UCSD-AML1 (cell line): ENCODE data around the gene TRIL.

ENCODE experiments used
- DNase-seq: peaks from one replicate; lab custom pipeline; 2025; ENCODE audit not compliant: unreplicated experiment; lab: John Stamatoyannopoulos, UW

The TRIL gene

DNA sequence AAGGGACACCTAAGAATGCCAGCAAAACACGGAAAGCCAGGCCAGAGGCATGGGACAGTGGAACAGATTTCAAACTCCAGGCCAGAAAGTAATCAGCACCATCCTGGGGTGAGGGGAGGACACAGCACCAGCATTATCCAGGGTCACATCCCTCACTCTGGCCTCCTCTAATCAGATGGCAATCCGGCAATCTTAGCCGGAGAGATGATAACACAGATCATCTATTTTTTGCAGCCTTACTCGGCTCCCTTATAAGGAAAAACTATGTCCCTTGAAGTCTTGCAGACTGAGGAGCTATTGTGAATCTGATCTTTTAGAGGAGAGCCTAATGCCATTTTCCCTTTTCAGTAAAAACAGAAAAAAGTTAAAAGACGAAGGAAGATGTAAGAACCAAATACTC, 16.5 kb downstream of the TRIL start:
- DNase-seq = no peak

DNA sequence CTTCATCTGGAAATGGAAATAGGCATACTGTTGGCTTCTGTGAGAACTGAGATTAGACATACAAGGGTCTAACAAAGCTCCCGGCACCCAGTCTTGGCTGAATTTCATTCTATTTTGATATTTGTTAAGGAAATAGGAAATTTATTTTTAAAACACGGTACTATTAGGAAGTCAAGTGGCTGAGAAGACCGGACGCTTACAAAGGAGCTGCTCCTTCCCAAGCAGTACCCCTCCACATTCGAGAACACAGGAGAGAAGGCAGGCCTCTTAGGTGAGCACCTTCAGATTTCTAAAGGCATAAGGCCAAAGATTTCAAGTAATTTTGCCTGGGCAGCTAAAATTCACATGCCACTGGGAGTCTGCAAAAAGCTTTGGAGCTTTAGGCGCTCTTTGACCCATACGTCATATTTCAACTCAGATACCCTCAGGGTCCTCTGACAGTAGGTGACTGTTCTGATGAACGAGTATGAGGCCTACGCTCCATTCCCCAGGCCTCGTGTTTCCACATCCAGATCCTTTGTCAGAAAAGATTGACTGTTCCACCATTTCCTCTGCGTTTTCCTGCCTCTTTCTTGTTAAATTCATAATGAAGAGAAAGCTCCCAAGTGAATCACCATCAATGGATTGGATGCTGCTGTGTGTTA, 17.3 kb downstream of the TRIL start:
- no peak for DNase-seq

DNA sequence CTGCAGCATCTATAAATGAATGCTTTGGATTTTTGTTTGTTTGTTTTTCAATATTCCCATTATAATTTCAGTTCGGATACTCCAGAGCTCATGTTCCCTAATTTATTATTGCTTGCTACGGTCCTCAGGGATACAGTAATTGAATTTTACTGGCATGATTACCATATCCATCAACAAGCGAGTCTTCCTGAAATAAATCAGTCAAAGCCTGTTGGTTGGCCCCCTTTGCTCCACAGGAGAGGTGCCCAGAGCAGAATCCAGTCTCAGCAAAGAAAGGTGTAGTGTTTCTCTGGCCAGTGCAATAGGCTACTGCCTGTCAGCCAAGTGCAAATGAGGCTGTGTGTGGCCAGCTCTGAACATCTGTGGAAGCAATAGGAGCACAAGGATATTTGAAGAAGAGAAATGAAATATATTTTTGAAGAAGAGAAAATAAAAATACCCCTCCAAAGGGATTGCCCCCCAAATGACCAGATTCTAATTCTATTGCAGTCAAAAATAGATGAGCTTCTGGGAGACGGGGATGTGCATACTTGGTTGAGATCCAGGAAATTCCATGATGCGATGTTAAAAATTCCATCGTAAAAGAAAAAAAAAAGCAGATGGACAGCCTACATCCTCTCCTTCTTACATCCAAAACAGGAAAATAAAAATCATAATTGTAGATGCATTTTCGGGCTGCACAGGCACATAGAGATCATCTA, 18.1 kb downstream of the TRIL start:
- DNase-seq = no peak

DNA sequence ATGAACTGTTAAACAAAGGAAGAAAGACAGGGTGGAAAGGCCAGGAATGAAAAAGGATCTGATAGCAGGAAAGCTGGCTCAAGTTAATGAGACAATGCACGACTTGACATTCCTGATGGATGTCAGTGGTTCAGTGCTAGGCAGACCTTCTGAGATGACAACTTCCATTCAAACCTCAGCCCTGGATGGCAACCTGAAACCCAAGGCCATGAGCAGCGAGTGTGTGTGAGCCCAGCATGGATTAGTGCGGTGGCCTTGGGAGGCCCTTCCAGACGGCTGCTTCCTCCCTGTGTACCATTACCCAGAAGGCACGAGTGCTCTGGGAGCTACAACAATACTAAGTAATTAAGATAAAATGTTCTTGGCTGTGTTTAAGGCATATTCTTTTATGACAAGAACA, 18.8 kb downstream of the TRIL start:
- no peak for DNase-seq

DNA sequence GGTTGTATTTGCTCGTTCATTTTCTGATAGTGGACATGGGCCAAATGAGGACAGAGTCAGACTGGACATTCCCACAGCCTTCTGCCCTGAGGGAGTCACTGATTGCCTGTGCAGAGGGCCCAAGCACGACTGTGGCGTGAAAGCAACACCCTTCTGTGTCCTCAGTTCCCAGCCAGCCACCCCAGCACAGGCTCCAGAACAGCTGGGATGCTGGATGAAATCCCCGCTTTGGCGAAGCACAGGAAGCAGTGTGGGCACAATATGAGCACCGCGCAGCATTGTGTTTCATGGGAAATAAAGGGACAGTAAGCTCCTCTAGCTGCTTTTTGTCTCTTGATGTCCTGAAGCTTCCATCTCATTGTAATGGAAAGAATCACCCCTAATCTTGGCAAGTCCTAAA, 20.5 kb downstream of the TRIL start:
- DNase-seq = no peak

DNA sequence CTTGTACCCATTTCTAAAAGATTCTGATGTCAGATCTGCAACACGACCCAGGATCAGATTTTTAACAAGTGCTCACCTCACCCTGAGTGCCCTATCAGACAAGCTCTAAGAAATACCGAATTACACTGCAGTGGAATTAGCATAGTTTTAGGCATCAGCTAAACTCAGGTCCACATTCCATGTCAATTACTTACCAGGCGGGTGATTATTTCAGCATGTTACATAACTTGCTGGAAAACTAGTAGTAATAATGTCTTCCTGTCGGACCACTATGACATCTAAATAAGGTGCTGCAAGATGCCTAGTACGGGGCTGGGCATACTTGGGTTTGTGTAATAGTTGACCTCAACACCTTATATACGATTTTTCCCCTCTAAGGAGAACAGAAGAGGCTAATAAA, 21.0 kb downstream of the TRIL start:
- no peak for DNase-seq

DNA sequence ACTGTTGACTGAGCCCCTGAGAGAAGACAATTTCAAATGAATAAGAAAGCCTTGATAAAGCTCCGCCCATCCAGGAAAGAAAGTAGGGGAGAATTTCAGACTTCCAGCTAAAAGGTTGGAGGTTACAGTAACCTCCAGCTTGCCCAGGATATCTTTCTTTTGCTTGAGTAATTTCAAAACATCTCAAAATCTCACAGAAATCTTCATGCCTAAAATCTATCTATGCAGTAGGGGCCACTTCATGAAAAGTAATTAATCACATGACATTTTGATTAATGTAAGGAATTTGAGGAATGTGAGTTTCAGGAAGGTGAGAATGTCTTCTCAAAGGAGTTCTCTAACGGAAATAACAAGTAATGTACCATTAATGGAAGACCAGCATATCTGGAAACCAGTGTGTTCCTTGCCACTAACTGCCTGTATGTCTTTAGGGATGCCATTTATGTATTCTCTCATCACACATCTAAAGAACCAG, 24.2 kb downstream of the TRIL start:
- no peak for DNase-seq

DNA sequence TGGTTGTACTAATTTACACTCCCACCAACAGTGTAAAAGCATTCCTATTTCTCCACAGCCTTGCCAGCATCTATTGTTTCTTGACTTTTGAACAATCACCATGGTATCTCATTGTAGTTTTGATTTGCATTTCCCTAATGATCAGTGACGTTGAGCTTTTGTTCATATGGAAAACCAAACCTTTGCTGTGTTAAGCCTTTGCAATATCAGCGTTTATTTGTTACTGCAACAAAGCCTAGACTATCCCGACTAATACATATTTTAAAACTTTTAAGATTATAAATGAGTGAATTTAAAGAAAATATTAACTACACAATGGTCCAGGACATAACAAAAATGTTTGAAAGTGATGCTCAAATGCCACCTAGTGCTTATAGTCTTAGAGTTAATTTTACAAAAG, 26.6 kb downstream of the TRIL start:
- DNase-seq = no peak

DNA sequence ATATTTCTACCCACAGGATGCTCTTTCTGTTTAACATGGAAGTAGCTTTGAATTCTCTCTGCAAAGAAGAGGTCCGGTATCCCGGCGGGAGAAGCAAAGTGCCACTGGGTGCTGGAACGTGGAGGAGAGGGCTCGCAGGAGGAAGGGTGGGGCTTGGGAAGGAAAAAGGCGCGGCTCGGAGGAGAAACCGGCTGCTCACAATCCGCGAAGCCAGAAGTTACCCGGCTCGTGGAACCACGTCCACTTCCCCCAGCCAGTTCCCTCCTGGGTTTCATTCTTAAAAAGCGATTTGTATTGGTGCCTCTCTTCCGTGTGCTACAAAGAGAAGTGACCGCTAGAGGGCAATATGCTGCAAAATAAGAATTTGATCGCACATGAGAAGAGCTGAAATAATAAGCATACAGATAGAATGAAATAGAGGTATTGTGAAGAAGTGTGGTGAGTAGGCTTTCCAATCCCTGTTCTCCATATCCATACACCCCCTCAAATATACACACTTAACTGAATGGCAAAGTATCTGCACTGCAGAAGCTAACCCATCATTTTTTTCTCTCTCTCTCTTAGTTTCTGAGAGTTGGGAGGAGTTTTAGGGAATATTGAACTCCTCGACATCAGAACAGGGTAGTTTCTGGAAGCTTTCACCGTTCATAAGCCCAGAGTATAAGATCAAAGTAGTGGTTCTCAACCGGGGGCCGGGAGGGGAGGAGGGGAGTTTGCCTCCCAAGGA, 31.1 kb downstream of the TRIL start:
- DNase-seq = peak; percentile 41

DNA sequence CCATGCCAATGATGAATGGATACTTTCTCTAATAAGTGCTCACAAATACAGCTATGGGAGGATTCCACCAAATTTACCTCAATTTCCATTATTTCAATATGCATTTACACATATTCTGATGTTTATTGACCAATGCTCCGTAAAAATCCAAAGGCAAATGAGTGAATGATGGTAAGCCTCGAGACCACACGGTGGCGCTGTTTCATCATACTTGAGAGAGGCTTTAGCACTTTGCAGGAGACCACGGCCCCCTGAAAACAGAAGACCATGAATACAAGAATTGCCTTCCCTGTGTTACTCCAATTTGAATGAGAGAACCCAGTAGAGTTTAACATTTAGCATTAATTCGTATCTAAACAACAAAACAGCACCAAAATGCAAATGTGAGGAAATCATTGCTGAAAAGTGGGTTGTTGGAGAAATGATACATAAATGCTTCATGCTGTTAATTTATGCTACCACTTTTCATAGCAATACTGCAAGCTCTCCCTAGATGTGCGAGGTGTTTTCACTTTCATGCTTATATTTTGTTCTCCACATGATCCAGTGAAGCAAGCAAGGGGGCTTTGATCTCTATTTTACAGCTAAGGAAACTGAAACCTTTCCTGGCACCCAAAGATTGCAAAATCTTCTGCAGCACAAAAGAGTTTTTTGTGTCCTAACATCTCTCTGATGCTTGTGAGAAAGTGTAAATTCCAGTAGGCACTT, 35.4 kb downstream of the TRIL start:
- peak; percentile 19 for DNase-seq

DNA sequence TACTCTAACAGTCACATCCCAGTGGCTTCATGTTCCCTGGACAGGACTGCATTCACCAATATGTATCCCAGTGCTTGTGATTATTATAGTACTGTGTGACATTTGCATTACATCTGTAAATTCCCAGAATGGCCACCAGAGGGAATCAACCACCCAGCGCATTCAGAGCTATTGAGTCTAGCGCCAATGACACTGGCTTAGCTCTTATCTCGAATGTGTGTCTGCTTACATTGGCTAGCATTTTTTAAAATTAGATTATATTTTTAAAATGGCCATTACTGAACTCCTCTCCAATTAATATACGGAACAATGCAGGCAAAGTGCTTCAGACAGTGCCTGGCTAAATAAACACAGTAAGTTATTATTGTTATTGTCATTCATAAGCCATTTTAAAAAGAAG, 36.3 kb downstream of the TRIL start:
- peak; percentile 5 for DNase-seq

DNA sequence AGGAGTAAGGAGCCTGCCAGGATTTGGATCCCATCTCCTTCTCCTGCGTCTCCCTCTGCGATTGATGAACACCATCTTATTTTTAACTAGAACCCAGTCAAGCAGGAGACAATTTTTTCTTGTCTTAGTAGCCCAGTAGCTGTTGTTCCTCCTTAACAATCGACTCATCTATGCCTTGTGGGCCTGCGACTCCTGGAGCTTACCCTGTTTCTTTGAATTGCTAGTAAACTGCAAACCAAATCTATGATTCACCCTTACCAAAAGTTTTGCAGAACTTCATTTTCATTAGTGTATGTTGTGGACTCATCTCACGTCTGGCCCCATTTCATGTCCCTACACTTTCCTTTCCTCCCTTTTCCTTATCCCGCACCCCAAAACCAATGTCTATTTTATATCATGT, 37.7 kb downstream of the TRIL start:
- no peak for DNase-seq

DNA sequence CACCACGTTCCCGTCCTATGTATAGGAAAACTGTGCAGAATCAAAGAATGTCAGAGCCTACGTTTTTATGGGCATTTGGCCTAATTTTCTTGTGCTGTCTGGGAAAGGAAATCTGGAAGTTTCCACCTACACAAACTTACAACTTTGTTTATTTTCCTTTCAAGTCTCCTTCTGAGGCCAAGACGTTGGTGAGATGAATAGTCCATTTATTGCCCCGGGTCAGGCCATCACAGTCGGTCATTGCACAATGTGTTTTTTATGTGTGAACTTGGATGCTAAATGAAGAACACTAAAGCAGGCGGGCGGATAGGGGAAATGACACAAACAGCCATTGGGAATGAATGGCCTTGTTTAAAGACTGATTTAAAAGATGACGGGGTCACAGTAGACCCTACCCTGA, 38.6 kb downstream of the TRIL start:
- no peak for DNase-seq

DNA sequence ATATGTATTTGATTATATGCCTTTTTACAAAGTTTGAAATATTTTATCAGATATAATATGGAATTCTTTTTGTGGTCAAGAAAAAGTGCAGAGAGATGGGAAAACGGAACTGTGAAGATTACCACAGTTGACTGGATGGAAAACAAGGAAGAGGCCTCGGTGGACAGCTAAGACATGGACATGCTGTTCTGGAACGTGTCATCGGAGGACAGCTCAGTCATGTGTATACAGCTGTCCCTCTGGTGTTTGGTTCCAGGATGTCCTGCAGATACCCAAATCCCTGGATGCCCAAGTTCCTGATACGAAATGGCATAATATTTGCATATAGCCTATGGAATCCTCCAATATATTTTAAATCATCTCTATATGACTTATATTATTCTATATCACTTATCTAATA, 49.4 kb downstream of the TRIL start:
- DNase-seq = no peak

DNA sequence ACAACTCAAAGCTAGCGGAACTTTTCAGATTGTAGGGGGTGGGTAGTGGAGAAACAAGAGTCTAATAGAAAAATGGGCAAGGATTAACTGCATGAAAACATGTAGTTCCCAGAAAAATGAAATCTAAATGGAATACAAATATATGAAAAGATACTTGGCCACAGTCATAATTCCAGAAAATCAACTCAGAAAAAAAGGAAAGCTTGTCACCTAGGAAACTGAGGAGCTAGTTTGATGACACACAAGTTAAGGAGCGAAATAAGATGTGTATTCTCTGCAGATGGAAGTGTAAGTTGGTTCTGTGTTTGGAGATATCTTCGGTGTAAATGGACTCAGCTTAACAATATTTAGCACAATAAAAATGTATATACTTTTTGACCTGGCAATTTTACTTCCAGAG, 52.7 kb downstream of the TRIL start:
- DNase-seq = no peak

DNA sequence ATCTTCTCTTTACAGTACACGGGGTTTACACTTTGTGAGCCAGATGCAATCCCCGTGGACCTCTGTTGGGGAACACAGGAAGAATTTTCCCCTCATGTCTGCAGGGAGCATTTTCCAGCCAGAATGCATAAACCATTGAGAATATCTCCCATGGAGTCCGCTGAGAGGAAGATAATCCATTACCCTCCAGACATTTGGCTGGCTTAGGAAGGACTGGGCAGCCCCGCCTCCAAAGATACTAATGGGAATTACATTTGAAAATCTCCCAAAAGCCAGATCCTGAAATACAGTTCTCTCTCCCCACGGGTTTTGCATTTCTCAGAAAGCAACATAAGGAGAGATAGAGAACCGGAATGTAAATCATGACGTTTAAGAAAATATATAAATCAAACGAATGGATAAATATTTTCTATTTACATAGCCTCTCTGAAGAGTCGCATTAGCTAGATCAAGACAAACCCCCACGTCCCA, 53.5 kb downstream of the TRIL start:
- no peak for DNase-seq

DNA sequence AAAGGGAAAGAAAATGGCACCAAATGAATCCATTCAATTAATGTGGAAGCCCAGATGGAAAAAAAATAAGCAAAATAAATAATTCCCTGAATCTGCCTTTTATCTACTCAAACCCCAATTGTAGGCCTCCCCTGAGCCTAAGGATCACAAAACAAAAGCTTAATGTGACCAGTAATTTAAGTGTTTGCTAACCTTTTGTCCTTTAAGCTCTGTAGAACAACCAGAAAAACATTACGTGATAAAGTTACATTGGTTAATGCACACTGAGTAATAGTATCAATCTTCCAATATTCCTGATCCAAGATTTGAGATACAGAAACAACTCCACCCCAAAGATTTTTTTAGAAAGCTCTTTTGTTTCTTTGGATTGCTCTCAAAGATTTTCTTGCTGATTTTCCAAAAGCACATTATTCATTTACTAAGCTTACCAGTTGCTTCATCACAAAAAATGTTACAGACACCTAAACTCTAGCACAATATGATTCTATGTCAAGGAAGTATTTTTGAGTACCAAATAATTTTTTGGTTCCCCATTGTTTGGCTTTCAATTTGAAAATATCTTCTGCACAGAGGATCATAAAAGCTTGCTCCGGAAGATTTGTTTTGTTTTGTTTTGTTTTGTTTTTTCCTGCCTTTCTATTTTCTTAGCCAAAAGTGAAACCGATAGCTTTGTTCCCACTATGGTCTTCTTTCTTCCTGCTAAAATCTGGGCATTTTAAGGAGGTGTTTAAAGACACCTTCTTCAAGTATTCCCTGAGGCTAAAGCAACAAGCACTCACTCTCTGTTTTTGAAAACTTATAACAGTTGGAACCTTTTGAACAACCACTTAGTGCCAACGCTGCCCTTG, 54.2 kb downstream of the TRIL start:
- DNase-seq = no peak
